ENCODE data around the gene EEPD1.

The EEPD1 gene

GRCh38 chr7:36262309-36263094 is 109.4 kb downstream of the EEPD1 start:
- DNase-seq = peak; percentile 16 to 40 (median 17)

GRCh38 chr7:36263095-36263484 is 110.0 kb downstream of the EEPD1 start:
- no peak for DNase-seq

GRCh38 chr7:36264123-36264801 is 111.2 kb downstream of the EEPD1 start:
- peak; percentile 75 to 81 (median 81) for DNase-seq

- no peak for DNase-seq
Measured at GRCh38 chr7:36264913-36265516, 112.0 kb downstream of the EEPD1 start.

- DNase-seq = peak; percentile 51 to 57 (median 55)
Measured at GRCh38 chr7:36265680-36266079, 112.6 kb downstream of the EEPD1 start.

GRCh38 chr7:36266190-36266589 is 113.1 kb downstream of the EEPD1 start:
- peak in 1 of 3 donors; percentile 4 for DNase-seq

GRCh38 chr7:36266683-36267082 is 113.6 kb downstream of the EEPD1 start:
- peak in 1 of 3 donors; percentile 9 for DNase-seq

- peak in 1 of 3 donors; percentile 2 for DNase-seq
Measured at GRCh38 chr7:36272211-36272566, 119.1 kb downstream of the EEPD1 start.

GRCh38 chr7:36272567-36273269 is 119.7 kb downstream of the EEPD1 start:
- peak; percentile 45 to 49 (median 48) for DNase-seq

- DNase-seq = no peak
Measured at GRCh38 chr7:36273836-36274235, 120.8 kb downstream of the EEPD1 start.

- no peak for DNase-seq
Measured at GRCh38 chr7:36275735-36276284, 122.8 kb downstream of the EEPD1 start.

GRCh38 chr7:36276428-36277248 is 123.6 kb downstream of the EEPD1 start:
- no peak for DNase-seq

GRCh38 chr7:36277249-36277542 is 124.1 kb downstream of the EEPD1 start:
- DNase-seq = no peak

- no peak for DNase-seq
Measured at GRCh38 chr7:36278069-36278619, 125.1 kb downstream of the EEPD1 start.

- DNase-seq = no peak
Measured at GRCh38 chr7:36278620-36279172, 125.6 kb downstream of the EEPD1 start.

- no peak for DNase-seq
Measured at GRCh38 chr7:36279200-36279925, 126.3 kb downstream of the EEPD1 start.

GRCh38 chr7:36279926-36280315 is 126.9 kb downstream of the EEPD1 start:
- DNase-seq = no peak

- peak; percentile 93 to 95 (median 94) for DNase-seq
Measured at GRCh38 chr7:36280840-36281812, 128.1 kb downstream of the EEPD1 start.

- peak; percentile 57 to 64 (median 59) for DNase-seq
Measured at GRCh38 chr7:36281945-36282717, 129.1 kb downstream of the EEPD1 start.

Measured in suppressor macrophage treated with lipopolysaccharide for 1 hour (primary cell).